GM19397 (cell line): Measurements from ENCODE around the gene ASCL4.
A peak's percentile ranks its signal among the peaks of the same experiment; 100 is the strongest.

Experiments
- ATAC-seq: cut with Tn5 transposase; IDR thresholded peaks from one replicate; pipeline ENCODE4 v1.9.1; 2021; ENCODE audit warnings: mild to moderate bottlenecking, moderate library complexity; ENCODE audit not compliant: unreplicated experiment

Gene ASCL4

DNA sequence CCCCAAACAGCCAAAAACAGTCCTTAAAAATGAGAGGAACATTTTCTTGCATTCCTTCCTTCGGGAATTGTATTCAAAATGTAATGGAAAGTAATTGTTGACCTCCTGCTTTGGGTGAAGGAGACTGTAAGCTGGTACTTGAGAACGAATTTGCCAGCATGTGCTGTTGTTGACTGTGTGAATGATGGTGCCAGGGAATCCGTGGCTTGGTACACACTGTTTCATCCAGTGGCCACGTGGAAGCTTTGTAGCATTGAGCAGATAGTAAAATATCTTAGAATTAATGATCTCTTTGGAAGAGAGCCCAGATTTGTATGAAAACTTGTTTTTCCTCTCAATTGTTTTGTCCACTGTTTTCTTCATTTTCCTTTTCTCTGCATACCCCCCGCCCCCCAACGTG is 1.7 kb downstream of the ASCL4 start:
- ATAC-seq = no peak

GRCh38 chr12:107778383-107779025 is 4.0 kb downstream of the ASCL4 start:
- ATAC-seq = no peak

GRCh38 chr12:107779077-107779831 is 4.8 kb downstream of the ASCL4 start:
- peak; percentile 59 for ATAC-seq

- no peak for ATAC-seq
Measured at GRCh38 chr12:107780298-107780697, 5.8 kb downstream of the ASCL4 start.

DNA sequence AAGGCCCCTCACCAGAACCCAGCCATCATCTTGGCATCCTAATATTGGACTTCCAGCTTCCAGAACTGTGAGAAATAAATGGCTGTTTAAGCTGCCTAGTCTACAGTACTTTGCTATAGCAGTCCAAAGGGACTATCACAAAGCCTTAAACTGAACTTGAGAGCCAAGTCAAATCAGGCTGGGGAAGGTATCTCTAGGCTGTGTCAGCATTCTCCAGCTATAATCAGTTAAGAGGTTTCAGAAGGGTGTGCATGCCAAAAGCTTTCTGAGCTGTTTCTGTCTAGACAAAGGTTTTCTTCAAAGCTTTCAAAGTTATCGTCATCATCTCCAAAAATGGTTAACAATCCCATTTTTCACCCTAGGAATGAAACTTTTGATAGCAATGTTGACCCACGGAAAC is 7.6 kb downstream of the ASCL4 start:
- no peak for ATAC-seq

DNA sequence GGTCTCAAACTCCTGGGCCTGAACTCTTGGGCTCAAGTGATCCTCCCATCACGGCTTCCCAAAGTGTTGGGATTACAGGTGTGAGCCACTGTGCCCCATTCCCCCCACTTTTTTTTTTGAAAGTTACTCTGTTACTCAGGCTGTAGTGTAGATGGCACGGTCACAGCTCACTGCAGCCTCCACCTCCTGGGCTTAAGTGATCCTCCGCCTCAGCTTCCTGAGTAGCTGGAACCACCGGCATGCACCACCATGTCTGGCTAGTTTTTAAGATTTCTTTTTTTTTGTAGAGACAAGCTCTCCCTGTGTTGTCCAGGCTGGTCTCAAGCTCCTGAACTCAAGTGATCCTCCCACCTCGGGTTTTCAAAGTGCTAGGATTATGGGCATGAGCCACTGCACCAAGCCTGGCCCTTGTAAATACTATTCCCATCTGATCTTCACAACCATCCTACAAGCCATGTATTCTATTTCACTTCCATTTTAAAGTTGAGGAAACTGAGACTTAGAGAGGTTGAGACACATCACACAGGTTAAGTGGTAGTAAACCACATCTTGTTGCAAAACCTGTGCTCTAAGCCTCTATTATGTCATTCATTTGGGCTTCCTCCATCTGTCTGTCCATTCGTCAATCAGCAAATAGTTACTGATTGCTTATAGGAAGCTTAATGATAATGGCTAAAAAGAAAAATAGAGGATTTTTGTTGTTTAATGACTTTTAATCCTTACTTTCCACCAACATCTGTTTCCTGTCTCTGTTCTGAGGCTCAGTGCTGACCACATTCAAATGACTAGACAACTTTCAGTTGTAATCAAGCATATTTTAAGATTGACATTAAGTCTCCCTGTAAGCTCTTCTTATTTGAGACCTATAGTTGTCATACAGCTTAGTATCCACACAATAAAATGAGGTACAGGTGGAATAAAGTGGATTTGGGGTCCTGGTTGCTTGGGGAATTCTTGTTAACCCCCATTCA is 9.2 kb downstream of the ASCL4 start:
- ATAC-seq = peak; percentile 53

DNA sequence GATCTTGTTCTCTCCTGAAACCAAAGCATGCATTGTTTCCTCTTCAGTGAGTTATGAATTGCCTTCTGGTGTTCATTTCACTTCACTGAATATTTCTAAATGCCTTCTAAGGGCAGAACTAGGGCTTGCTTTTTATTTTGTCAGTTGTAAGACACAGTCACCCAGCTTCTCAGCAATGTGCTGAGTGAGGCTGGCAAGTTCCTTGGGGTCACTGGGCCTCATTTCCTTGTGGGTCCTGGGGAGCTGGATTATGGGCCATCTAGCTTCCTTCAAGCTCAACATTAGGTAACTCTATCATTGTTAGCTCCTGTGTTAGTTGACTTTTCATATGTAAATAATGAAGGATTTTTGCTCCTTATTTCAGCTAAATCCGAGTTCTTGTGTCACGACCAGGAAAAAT is 13.8 kb downstream of the ASCL4 start:
- no peak for ATAC-seq

DNA sequence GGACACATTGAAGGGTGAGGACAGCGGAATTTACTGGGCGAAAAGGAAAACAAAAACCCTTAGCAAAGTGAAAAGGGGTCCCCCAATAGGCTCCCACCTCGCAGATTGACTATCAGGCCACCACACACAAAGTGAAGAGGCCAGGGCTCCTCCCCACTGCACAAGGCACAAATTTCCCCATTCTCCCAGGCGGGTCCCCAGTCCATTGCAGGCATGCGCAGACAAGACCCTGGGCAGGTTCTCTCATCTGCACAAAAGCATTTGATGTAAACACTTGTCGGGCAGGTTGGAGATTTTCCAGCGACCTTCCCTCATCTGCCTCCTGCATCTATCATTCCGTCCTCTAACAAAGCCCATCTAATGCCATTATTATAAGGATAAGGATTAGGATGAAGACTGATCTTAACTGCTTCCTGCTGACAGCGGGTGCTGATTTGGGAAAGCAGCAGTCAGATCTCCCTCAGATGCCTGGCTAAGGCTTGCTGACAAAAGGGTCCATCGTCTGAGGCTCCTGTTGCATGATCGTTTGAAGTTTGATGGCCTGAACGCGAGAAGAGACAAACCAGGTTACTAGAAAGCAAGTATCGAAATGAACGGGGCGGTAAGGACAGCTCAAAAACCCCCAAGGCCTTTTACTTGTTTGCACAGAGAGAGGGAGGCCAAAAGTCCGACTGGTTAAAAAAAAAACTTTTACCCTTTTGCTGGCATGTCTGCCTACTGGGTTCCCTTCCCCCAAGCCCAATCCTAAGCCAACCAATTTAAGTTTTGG is 14.4 kb downstream of the ASCL4 start:
- ATAC-seq = no peak

DNA sequence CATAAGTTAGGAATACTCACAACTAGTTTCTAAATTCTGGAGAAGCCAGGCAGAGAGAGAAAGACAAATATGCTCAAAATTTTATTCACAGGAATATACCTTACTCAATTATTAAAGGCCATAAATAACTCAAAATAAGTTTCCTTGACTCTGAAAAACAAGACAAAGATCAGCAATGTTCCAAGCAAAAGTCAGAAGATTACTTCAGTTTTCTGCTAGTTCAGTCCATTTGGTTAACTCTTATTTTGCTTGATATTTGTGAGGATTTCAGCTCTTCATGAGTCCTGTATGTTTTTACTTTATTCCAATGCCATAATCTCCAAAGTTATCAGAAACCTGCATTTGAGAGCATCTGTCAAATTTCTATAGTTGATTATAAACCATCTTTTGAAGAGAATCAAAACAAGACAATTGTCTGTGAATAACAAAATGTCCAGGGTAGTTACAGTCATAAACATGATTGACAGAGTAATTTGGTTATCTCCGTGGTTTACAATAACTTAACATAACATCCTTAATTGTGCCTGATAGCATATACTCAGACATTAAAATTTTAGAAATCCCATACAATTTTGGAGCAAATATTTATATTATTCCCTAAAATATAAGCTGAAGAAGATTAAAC is 17.1 kb downstream of the ASCL4 start:
- no peak for ATAC-seq

DNA sequence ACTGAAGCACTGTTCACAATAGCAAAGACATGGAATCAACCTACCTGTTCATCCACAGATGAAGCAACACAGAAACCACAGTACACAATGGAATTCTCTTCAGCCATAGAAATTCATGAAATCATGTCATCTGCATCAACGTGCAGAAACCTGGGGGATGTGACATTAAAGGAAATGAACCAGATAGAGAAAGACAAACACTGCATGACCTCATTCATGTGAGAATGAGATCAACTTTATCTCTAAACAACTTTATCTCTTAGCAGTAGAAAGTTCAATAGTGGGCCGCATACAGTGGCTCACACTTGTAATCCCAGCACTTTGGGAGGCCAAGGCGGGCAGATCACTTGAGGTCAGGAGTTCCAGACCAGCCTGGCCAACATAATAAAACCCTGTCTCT is 19.9 kb downstream of the ASCL4 start:
- no peak for ATAC-seq

GRCh38 chr12:107798580-107798979 is 24.1 kb downstream of the ASCL4 start:
- no peak for ATAC-seq

- no peak for ATAC-seq
Measured at GRCh38 chr12:107801150-107801549, 26.6 kb downstream of the ASCL4 start.

DNA sequence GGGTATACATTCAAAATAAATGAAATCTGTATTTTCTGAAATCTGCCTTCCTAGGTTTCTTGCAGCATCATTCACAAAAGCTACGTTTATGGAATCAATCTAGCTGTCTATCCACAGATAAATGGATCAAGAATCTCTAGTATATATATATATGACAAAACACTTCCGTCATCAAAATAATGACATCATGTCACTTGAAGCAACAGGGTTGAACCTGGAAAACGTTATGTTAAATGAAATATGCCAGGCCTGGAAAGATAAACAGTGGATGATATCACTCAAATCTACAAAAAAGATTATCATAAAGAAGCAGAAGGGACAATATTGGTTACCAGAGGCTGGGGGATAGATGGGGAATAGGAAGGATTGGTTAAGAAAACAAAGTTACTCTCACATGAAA is 28.6 kb downstream of the ASCL4 start:
- no peak for ATAC-seq

DNA sequence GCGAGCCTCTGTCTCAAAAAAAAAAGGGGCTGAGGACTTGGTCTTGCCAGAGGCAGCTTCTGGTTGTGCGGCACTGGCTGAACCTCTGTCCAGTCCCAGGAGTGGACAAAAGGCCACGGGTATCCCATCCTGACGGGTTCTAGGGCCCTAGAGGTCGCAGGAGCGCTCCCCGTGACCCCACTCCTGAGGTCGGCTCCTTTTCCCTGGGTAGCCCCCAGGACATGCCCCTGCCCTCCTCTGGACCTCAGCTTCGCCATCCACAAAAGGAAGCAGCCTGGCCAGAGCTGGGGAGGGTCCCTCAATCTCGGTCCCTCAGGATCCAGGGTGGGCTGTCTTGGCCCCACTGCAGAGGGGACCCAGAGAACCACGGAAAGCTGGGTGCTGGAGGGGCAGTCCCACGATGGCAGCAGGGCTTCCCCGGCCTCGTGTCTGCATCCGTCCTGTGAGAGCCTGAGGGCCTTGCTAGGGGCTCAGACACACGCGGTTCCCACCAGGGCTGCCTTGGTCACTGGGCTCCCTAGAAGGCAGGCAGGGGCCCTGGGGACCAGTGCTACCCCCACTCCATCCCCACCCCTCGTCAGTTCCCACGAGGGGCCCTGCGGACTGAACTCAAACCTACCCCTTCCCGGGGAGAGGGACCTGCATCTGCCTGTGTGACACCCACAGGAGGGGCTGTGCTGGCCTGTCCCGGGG is 31.1 kb downstream of the ASCL4 start:
- ATAC-seq = no peak

GRCh38 chr12:107807471-107808150 is 33.1 kb downstream of the ASCL4 start:
- no peak for ATAC-seq

DNA sequence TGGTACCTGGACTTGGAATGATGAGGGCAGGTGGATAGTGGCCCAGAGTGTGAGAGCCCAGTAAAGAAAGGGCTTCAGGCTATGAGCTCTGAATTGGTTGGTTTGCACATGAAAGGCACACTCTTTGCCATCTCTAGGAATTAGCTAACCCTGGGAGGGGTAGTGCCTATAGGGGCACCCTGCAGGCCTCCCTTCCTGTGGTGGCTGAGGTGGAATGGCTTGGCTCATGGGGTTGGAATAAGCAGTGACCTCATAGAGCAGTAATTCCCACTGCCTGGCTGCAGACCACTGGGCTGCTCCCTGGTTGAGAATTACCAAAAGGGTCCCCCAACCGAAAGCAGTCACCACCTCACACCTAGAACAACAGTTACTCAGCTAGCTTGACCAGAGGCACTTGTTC is 42.7 kb downstream of the ASCL4 start:
- no peak for ATAC-seq

DNA sequence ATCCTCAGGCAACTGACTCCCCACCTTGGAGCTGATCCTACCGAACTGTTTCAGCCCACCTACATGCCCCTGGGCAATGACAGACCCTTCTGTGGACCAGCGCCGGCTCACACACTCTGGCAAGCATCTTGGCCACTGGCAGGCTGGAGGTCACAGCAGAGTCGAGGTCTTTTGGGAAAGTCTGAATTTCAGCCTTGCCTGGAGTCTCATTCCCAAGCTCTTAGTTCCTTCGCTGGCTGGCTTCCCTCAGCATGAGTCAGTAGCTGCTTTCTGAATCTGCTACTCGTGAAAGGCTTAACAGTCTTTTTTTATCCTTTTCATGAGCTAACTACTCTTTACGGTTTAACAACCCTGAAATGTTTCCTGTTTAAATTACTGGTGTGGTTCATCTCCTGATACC is 44.5 kb downstream of the ASCL4 start:
- no peak for ATAC-seq

DNA sequence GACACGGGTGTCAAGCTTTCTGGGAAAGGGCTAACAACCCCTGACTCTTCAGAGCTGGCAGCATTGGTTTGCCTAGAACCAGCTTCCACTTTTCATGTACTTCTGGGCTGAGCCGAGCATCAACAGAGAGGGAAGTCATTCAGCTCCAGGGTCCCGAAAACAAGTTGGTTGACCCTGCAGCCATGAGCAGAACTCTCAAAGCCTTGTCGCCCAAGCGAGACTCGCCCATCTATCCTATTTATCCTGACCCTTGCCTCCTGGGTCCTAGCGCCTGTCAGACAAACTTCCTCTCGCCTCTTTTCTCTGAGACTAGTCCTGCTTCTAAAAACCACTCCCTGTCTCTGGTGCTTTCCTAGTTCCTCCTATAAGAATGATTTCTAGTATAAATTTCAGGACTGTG is 47.9 kb downstream of the ASCL4 start:
- no peak for ATAC-seq
